Type B pancreatic cell (in vitro differentiated cells): ENCODE measurements around the gene MARK2. TPM values are rescaled to one million over a fixed set of nuclear protein-coding genes. Genes with fewer than 3 reads are reported as not detected.
A peak's percentile ranks its signal among the peaks of the same experiment; 100 is the strongest.

Source experiments
- DNase-seq: peaks from one replicate; pipeline ENCODE4 v3.0.0; 2021; ENCODE audit warnings: mixed read lengths; ENCODE audit not compliant: unreplicated experiment; ENCODE audit errors: extremely low spot score
- H3K27ac Mint-ChIP-seq: 2 replicates; pipeline ENCODE4 v1.8.0; 2021; ENCODE audit warnings: mild to moderate bottlenecking, mixed read lengths
- H3K27me3 Mint-ChIP-seq: 2 replicates; pipeline ENCODE4 v1.8.0; 2021; ENCODE audit warnings: mixed read lengths
- H3K36me3 Mint-ChIP-seq: 2 replicates; pipeline ENCODE4 v1.8.0; 2021; ENCODE audit warnings: mixed read lengths
- H3K4me1 Mint-ChIP-seq: one replicate; pipeline ENCODE4 v1.8.0; 2021; ENCODE audit warnings: mixed read lengths; ENCODE audit not compliant: unreplicated experiment
- H3K4me3 Mint-ChIP-seq: 2 replicates; pipeline ENCODE4 v1.8.0; 2021; ENCODE audit warnings: mild to moderate bottlenecking, mixed read lengths
- H3K9me3 Mint-ChIP-seq: 2 replicates; pipeline ENCODE4 v1.8.0; 2021; ENCODE audit warnings: mixed read lengths
- CTCF ChIP-seq: fragments of 200-600 bp; sonication (generic); conservative IDR thresholded peaks from 2 replicates; pipeline ENCODE4 v1.5.0; 2021; ENCODE audit warnings: antibody characterized with exemption, mild to moderate bottlenecking
- total RNA-seq: library from RNA; stranded (reverse); gene quantifications from 2 replicates; pipeline ENCODE4 v1.2.1, GENCODE V29; 2021; ENCODE audit warnings: low replicate concordance

The MARK2 gene
- total RNA-seq, 1 donor from 2014 or later: 52.8 TPM

GRCh38 chr11:63869171-63869591 is 30.3 kb downstream of the MARK2 start:
- Mint-ChIP-seq H3K27ac (peak overlapping the region; percentile 94), H3K4me1 (peaks cover 55% of the 10 kb centered on the region), H3K4me3 (peak overlapping the region; percentile 76), H3K9me3 (no peaks in the 10 kb centered on the region), H3K36me3 (peaks cover 20% of the 10 kb centered on the region), H3K27me3 (no peaks in the 10 kb centered on the region)
- no peak for TF ChIP-seq CTCF
- no peak for DNase-seq

- Mint-ChIP-seq H3K4me3 (peak overlapping the region; percentile 76), H3K27me3 (no peaks in the 10 kb centered on the region), H3K4me1 (peaks cover 60% of the 10 kb centered on the region), H3K9me3 (no peaks in the 10 kb centered on the region), H3K36me3 (peaks cover 23% of the 10 kb centered on the region), H3K27ac (peak overlapping the region; percentile 94)
- no peak for TF ChIP-seq CTCF
- no peak for DNase-seq
These were observed 30.8 kb downstream of the MARK2 start for GRCh38 chr11:63869683-63870082.

- H3K27me3 Mint-ChIP-seq: no peaks in the 10 kb centered on the region
- H3K4me3 Mint-ChIP-seq: peak overlapping the region; percentile 16
- peak overlapping the region; percentile 94 for H3K27ac Mint-ChIP-seq
- H3K9me3 Mint-ChIP-seq: no peaks in the 10 kb centered on the region
- peaks cover 56% of the 10 kb centered on the region for H3K4me1 Mint-ChIP-seq
- TF ChIP-seq CTCF: no peak
- no peak for DNase-seq
- peaks cover 20% of the 10 kb centered on the region for H3K36me3 Mint-ChIP-seq
These were observed 31.6 kb downstream of the MARK2 start for GRCh38 chr11:63870351-63871140.

- Mint-ChIP-seq H3K4me1 (peaks cover 44% of the 10 kb centered on the region), H3K4me3 (peak overlapping the region; percentile 75), H3K27ac (peak overlapping the region; percentile 92), H3K9me3 (no peaks in the 10 kb centered on the region), H3K36me3 (peaks cover 13% of the 10 kb centered on the region), H3K27me3 (no peaks in the 10 kb centered on the region)
- TF ChIP-seq CTCF: peak; percentile 38
- DNase-seq: no peak
These were observed 33.3 kb downstream of the MARK2 start for GRCh38 chr11:63871962-63872799.

- TF ChIP-seq CTCF: no peak
- H3K4me1 Mint-ChIP-seq: peaks cover 45% of the 10 kb centered on the region
- no peaks in the 10 kb centered on the region for H3K27me3 Mint-ChIP-seq
- H3K9me3 Mint-ChIP-seq: no peaks in the 10 kb centered on the region
- DNase-seq: no peak
- peaks cover 13% of the 10 kb centered on the region for H3K36me3 Mint-ChIP-seq
- peak overlapping the region; percentile 69 for H3K4me3 Mint-ChIP-seq
- H3K27ac Mint-ChIP-seq: peak overlapping the region; percentile 92
These were observed 33.9 kb downstream of the MARK2 start for GRCh38 chr11:63872800-63873197.
